ENCODE measurements around the gene DST. TPM values are rescaled to one million over a fixed set of nuclear protein-coding genes. Genes with fewer than 3 reads are reported as not detected.

DST gene
- polyA plus RNA-seq, 1 of the 3 experiments (the other 2 are of a cell fraction), result 64.3 TPM

GRCh38 chr6:56488281-56488680 lies 154.4 kb downstream of the DST start:
- Histone ChIP-seq H4K20me1 (ENCODE audit: insufficient read depth) (no peaks in the 10 kb centered on the region), H3K4me1 (ENCODE audit: control insufficient read depth in 1 of 2, insufficient read depth in 2 of 2, low read depth in 1 of 2, low read length in 1 of 2) (peaks cover 12% of the 10 kb centered on the region in 2 experiments), H3K27me3 (ENCODE audit: insufficient read depth) (no peaks in the 10 kb centered on the region), H3K4me3 (ENCODE audit: low read depth in 2 of 2, low read length in 1 of 2) (no peak overlapping the region), H2AFZ (ENCODE audit: low read depth) (no peak overlapping the region), H3K4me2 (no peak overlapping the region), H3F3A (replicated peaks; ENCODE audit: insufficient read depth) (peaks cover 47% of the 10 kb centered on the region), H3K27ac (ENCODE audit: low read depth in 2 of 2, low read length in 1 of 2) (peak overlapping the region; percentile 30 to 92; a peak in 3 of 4 replicates), H3K36me3 (replicated peaks in 1 of 2; ENCODE audit: control insufficient read depth in 1 of 2, insufficient read depth in 2 of 2, low read length in 1 of 2) (peaks cover 67 to 82% of the 10 kb centered on the region in 2 experiments), H3K79me2 (ENCODE audit: insufficient read depth) (peaks cover under 1% of the 10 kb centered on the region; the same call in 1 of the 2 replicates), H3K9me2 (no peaks in the 10 kb centered on the region), H3K9me3 (no peaks in the 10 kb centered on the region), H3K9ac (no peak overlapping the region)
- DNase-seq, result peak; percentile 75
- POLR2A ChIA-PET, result no interaction called here
- CTCF ChIA-PET, result interaction anchor here (2.4 to 2.8 kb wide), 2 partner anchors 54 to 105 kb away, joined by 10 to 11 read pairs; no protein-coding TSS in a partner anchor
- TF ChIP-seq POLR2AphosphoS5 (IDR thresholded peaks at IDR 0.05; ENCODE audit: low read depth, low read length), result peak; percentile 77
- TF ChIP-seq TCF12 (IDR thresholded peaks at IDR 0.05), result peak; percentile 93
- peak; percentile 50; the same call in 1 of the 2 replicates for TF ChIP-seq NFIC (IDR thresholded peaks at IDR 0.05; ENCODE audit: borderline replicate concordance)
- peak; percentile 36; the same call in 1 of the 2 replicates for TF ChIP-seq GATA2 (CRISPR knock-in tag; IDR thresholded peaks at IDR 0.05)
- TF ChIP-seq FOXM1 (IDR thresholded peaks at IDR 0.05; ENCODE audit: low read depth), result no peak
- TF ChIP-seq PBX3 (IDR thresholded peaks at IDR 0.05), result peak; percentile 85
- TF ChIP-seq REST (IDR thresholded peaks at IDR 0.05; ENCODE audit: low read depth, low read length), result no peak
- TF ChIP-seq EP300 (IDR thresholded peaks at IDR 0.05; ENCODE audit: borderline replicate concordance in 1 of 2, low read depth in 1 of 2, low read length in 1 of 2), result peak; percentile 23 to 90; a peak in 3 of 4 replicates
- TF ChIP-seq USF1 (IDR thresholded peaks at IDR 0.05; ENCODE audit: borderline replicate concordance, low read depth), result no peak
- TF ChIP-seq JUND (IDR thresholded peaks at IDR 0.05), result no peak
- no peak for TF ChIP-seq TEAD4 (IDR thresholded peaks at IDR 0.05; ENCODE audit: borderline replicate concordance, insufficient read depth)
- TF ChIP-seq RCOR1 (IDR thresholded peaks at IDR 0.05; ENCODE audit: low read length), result peak; percentile 85; the same call in 1 of the 2 replicates
- TF ChIP-seq MXI1 (IDR thresholded peaks at IDR 0.05; ENCODE audit: low read depth, low read length), result peak; percentile 29; the same call in 1 of the 2 replicates
- no peak for TF ChIP-seq RXRA (IDR thresholded peaks at IDR 0.05; ENCODE audit: borderline replicate concordance, low read depth)
- peak; percentile 17; the same call in 1 of the 2 replicates for TF ChIP-seq RAD21 (IDR thresholded peaks at IDR 0.05; ENCODE audit: low read length)
- no peak for TF ChIP-seq FOXJ3 (CRISPR knock-in tag; IDR thresholded peaks at IDR 0.05)
- TF ChIP-seq CHD2 (IDR thresholded peaks at IDR 0.05; ENCODE audit: low read length, partially characterized antibody), result peak; percentile 91
- WGBS (ENCODE audit: low lambda C conversion rate), result 41% methylated on average over 2 of the region's 2 CpGs

All from SK-N-SH (cell line).